ENCODE data around the gene TEX26. TPM values are rescaled to one million over a fixed set of nuclear protein-coding genes. Genes with fewer than 3 reads are reported as not detected.

The TEX26 gene
- total and polyA plus RNA-seq, 2 of the 4 experiments (the other 2 are of a cell fraction): not detected

DNA sequence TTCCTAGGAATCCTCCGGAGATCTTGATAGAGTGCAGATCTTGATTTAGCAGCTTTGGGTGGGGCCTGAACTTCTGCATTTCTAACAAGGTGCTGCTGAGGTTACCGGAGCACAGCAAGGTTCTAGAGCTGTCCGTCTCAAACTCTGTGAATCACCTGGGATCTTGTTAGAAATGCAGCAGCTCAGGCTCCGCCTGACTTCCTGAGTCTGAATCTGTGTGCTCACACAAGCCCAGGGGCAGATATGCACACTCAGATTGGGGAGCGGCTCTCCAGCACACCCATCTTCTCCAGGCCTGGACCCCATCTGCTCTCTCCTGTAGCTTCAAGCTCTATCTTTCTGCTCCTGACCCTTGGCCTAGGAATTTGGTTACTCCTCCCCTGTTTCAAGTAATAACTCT is 3.5 kb upstream of the TEX26 start:
- H3K4me1 ChIP-seq (ENCODE audit: control insufficient read depth, insufficient read depth, low read length): no peaks in the 10 kb centered on the region
- H3K18ac ChIP-seq (ENCODE audit: low read depth, low read length): no peak overlapping the region
- H3K4me2 ChIP-seq (ENCODE audit: low read depth, low read length): no peak overlapping the region
- H3K4ac ChIP-seq (ENCODE audit: low read depth, low read length): no peak overlapping the region
- H4K91ac ChIP-seq (ENCODE audit: insufficient read depth, low read depth, low read length): no peak overlapping the region
- no peak overlapping the region for H2AK5ac ChIP-seq (ENCODE audit: low read depth, low read length)
- WGBS, 2 experiments (ENCODE audit: extremely low coverage in 2 of 2, insufficient read length in 1 of 2): 84% methylated on average over 3 of the region's 5 CpGs; no CpG with 5 or more reads in 1 of the 2 experiments
- no peaks in the 10 kb centered on the region for H3K9me3 ChIP-seq (ENCODE audit: control insufficient read depth, insufficient read depth, low read length)
- no peak overlapping the region for H3K14ac ChIP-seq (replicated peaks; ENCODE audit: low read depth, low read length)
- no peak overlapping the region for H3K4me3 ChIP-seq (ENCODE audit: insufficient read depth, low read depth, low read length)
- no peaks in the 10 kb centered on the region for H4K20me1 ChIP-seq (ENCODE audit: insufficient read depth, low read length)
- H4K5ac ChIP-seq (ENCODE audit: low read depth, low read length): no peak overlapping the region
- BruUV-seq (replicated peaks): no TSS peak
- no peak overlapping the region for H3K27ac ChIP-seq (ENCODE audit: insufficient read depth, low read length)
- no peak overlapping the region for H4K8ac ChIP-seq (ENCODE audit: low read depth in 2 of 2, low read length in 2 of 2)
- no peak overlapping the region for H3K23ac ChIP-seq (ENCODE audit: low read depth, low read length)
- 0 out of 2 replicates have a peak, but pooled peaks cover 3% of the 10 kb centered on the region for H3K9me1 ChIP-seq (ENCODE audit: insufficient read depth, low read length)
- no peak overlapping the region for H2BK120ac ChIP-seq (ENCODE audit: low read depth, low read length)
- no peak overlapping the region for H2BK5ac ChIP-seq (ENCODE audit: low read depth, low read length, poor library complexity, severe bottlenecking)
- no peak overlapping the region for H2BK15ac ChIP-seq (ENCODE audit: low read depth, low read length)
- no peak overlapping the region for H2AFZ ChIP-seq (replicated peaks; ENCODE audit: low read length, poor library complexity)
- no peaks in the 10 kb centered on the region for H3K36me3 ChIP-seq (ENCODE audit: control insufficient read depth, insufficient read depth, low read length)
- DNase-seq (no peak), ATAC-seq (ENCODE audit: low read depth) (no peak)
- no peaks in the 10 kb centered on the region for H3K79me1 ChIP-seq (ENCODE audit: low read depth in 1 of 2, low read length in 2 of 2)
- H2AK9ac ChIP-seq (replicated peaks; ENCODE audit: low read depth, low read length, poor library complexity): no peak overlapping the region
- POLR2A ChIA-PET (ENCODE audit: unreplicated experiment): no interaction called here
- H3K27me3 ChIP-seq (ENCODE audit: control insufficient read depth, insufficient read depth, low read length): peaks cover 21% of the 10 kb centered on the region
- no peak overlapping the region for H3K9ac ChIP-seq (ENCODE audit: low read depth, low read length)
- no peak overlapping the region for H3K56ac ChIP-seq (ENCODE audit: extremely low read depth, insufficient read depth, low read length)
- in situ Hi-C loops (cut with MboI; ENCODE audit: low sequenced_read_pairs): no loop called here
- dilution Hi-C loops (cut with HindIII; ENCODE audit: low sequenced_read_pairs, unreplicated experiment): no loop called here
- CTCF ChIA-PET: no interaction called here
- no peak overlapping the region for H2BK20ac ChIP-seq (ENCODE audit: low read depth, low read length)
- intact Hi-C loops (cut with micrococcal nuclease): no loop called here
- TF ChIP-seq MAFK (IDR thresholded peaks at IDR 0.05; ENCODE audit: low read depth, low read length) (no peak), RCOR1 (IDR thresholded peaks at IDR 0.05; ENCODE audit: insufficient replicate concordance, low read length) (no peak), CEBPB (IDR thresholded peaks at IDR 0.05; ENCODE audit: low read depth, low read length) (no peak), CHD1 (IDR thresholded peaks at IDR 0.05; ENCODE audit: low read depth, low read length) (no peak), SMC3 (IDR thresholded peaks at IDR 0.05; ENCODE audit: low read depth, low read length) (no peak), MAZ (IDR thresholded peaks at IDR 0.05; ENCODE audit: borderline replicate concordance, low read depth, low read length) (no peak), FOS (IDR thresholded peaks at IDR 0.05; ENCODE audit: low read depth, low read length) (no peak)
- TF ChIP-seq, protein P1, sequence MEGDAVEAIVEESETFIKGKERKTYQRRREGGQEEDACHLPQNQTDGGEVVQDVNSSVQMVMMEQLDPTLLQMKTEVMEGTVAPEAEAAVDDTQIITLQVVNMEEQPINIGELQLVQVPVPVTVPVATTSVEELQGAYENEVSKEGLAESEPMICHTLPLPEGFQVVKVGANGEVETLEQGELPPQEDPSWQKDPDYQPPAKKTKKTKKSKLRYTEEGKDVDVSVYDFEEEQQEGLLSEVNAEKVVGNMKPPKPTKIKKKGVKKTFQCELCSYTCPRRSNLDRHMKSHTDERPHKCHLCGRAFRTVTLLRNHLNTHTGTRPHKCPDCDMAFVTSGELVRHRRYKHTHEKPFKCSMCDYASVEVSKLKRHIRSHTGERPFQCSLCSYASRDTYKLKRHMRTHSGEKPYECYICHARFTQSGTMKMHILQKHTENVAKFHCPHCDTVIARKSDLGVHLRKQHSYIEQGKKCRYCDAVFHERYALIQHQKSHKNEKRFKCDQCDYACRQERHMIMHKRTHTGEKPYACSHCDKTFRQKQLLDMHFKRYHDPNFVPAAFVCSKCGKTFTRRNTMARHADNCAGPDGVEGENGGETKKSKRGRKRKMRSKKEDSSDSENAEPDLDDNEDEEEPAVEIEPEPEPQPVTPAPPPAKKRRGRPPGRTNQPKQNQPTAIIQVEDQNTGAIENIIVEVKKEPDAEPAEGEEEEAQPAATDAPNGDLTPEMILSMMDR (conservative IDR thresholded peaks at IDR 0.05; ENCODE audit: low read depth, low read length): no peak

Data from IMR-90 (cell line).